Stimulated activated CD4-positive, alpha-beta T cell treated with anti-CD3 and anti-CD28 coated beads, Interleukin-2, amount 100 ng/mL, for 48 hours (primary cell): ENCODE data around the gene FRMD4A.

Experiments
- DNase-seq, 2 donors: peaks; one replicate each; pipeline ENCODE4 v3.0.0-alpha.2; 2020

FRMD4A gene

GRCh38 chr10:14004536-14004935, 326.2 kb downstream of the FRMD4A start:
- no peak for DNase-seq

GRCh38 chr10:14003517-14004184, 327.1 kb downstream of the FRMD4A start:
- no peak for DNase-seq

DNA sequence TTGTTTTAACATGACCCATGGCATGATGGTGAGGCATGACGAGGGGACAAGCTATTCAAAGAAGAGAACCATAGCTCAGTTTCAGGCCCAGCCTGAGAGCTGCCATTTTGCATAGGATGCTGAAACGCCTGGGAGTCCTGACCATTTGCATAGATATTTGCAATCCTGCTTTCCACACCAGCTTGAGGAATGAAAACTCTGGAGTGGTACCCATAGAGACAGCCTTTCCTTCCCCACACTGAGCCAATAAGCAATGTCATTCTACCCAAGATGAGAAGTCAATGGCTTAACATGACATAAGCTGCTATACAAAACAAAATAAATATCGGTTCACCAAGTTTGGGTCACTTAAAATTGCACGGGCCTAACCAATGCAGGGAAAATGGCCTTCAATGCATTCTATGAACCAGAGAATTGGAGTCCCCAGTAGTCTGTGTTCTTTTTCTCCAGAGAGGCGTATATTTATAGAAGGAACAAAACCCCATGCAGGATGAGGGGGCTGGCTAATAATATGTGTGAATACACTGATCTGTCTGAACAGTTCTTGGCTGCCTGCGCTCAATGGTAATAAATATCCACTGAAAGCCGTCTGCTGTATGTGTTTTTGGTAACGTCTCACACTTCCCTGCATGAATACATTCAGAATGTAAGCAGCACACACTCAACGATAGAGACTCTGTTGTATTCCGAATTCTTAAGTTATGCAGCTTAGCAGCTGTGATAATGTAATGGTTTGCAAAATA, 329.3 kb downstream of the FRMD4A start:
- no peak for DNase-seq

DNA sequence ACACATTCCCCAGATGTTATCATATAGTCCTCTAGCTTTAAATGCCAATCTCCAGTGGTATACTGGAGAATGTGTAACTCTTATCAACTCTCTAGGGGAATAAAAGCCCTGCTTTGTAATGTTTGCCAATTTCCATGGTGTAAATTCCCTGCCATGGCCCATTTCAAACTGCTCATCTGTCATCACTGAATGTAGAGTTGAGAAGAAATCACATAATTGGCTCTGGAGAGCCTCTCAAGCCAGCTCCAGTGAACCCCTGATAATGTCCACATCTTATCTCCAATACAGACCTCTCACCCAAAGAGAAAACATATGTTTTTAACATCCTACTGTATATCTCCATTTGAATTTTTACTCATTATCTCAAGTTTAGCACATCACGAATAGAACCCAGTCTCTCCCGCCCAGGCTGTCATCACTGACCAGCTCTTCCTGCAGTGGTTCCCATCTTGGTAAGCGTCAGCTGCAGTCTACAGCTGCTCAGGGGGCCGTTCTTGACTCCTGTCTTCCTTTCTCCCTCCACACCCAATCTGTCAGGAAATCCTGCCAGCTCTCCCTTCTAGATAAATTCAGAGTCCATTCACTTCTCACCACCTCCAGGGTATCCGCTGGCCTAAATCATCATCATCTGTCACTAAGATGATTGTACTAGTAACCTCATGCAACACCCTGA, 332.4 kb downstream of the FRMD4A start:
- DNase-seq: no peak

DNA sequence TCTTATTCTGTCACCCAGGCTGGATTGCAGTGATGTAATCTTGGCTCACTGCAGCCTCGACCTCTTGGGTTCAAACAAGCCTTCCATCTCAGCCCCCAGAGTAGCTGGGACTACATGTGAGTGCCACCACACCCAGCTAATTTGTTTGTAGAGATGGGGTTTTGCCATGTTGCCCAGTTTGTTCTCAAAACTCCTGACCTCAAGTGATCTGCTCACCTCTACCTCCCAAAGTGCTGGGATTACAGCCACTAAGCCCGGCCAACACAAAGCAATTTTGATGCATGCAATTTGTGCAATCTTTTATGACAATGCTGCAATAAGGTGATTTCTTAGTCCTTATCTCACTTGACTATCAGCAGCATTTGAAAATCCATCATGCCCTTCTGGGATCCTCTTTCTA, 333.1 kb downstream of the FRMD4A start:
- no peak for DNase-seq

- no peak for DNase-seq
These were observed 335.8 kb downstream of the FRMD4A start for GRCh38 chr10:13994932-13995331.

GRCh38 chr10:13993673-13994089, 337.0 kb downstream of the FRMD4A start:
- no peak for DNase-seq

- DNase-seq: no peak
These were observed 337.6 kb downstream of the FRMD4A start for GRCh38 chr10:13993169-13993568.

DNA sequence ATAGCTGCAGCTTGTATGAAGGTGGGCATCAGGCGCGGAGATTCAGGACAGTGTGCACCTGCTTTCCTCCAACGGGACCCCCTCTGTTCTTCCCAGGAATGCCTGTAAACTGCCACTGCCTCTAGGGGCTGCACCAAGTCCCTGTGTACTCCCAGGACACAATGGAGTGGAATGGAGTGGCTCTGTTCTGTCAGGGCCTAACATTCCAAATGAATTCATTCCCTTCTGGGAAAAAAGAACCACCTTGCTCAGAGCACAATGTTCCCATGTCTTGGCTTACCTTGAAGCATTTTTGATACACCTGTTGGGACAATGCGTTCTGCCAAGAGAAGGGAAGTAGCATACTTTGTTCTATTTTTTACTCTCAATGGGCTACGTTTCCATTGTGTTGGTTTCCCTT, 339.4 kb downstream of the FRMD4A start:
- no peak for DNase-seq

DNA sequence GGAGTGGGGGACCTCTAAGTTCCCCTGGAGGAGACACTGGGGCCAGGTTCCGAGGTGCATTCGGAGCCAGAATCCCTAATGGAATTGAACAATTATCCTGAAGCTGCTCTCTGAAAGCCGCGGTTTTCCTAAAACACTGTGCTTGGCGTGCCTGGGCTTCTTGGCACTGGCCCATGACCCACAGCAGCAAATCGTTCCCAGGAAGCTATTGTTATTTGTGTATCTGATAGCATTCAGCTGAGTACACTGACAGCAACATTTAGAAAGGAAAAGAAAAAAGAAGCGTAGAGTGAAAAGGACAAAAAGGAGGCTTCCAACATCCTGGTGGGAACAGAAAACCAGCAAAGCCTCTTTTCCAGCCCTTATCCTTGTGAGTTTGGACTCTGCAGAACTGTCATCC, 339.8 kb downstream of the FRMD4A start:
- no peak for DNase-seq

- DNase-seq: no peak
These were observed 340.3 kb downstream of the FRMD4A start for GRCh38 chr10:13990392-13990805.

- no peak for DNase-seq
These were observed 341.1 kb downstream of the FRMD4A start for GRCh38 chr10:13989616-13990015.

GRCh38 chr10:13987446-13987845, 343.3 kb downstream of the FRMD4A start:
- DNase-seq: no peak

GRCh38 chr10:13984647-13985155, 346.0 kb downstream of the FRMD4A start:
- no peak for DNase-seq

GRCh38 chr10:13983035-13983434, 347.7 kb downstream of the FRMD4A start:
- no peak for DNase-seq

DNA sequence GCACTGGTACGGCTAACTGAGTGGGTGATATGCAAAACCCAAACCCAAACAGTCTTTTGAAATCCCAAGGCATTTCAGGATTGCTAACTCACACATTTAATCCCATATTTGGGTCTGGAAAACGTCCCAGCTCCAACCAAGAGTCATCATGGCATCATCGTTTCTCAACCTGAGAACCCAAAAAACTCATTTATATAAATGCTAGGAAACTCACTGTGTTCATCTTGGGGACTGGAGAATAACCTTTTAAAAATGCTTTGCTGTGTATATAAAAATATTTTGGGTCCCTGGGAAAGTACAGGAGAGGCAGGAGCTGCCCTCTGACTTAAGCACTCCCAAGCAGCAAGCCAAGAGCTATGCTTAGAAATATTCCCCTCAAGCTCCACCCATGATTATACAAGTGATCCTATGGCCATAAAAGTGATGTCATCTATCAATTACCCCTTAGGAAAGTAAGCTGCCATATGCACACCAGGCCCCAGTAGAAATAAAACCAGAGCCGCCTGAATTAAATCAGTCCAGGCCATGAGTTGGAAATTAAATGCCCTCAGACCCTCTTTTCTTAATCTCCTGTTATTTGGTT, 352.1 kb downstream of the FRMD4A start:
- no peak for DNase-seq

DNA sequence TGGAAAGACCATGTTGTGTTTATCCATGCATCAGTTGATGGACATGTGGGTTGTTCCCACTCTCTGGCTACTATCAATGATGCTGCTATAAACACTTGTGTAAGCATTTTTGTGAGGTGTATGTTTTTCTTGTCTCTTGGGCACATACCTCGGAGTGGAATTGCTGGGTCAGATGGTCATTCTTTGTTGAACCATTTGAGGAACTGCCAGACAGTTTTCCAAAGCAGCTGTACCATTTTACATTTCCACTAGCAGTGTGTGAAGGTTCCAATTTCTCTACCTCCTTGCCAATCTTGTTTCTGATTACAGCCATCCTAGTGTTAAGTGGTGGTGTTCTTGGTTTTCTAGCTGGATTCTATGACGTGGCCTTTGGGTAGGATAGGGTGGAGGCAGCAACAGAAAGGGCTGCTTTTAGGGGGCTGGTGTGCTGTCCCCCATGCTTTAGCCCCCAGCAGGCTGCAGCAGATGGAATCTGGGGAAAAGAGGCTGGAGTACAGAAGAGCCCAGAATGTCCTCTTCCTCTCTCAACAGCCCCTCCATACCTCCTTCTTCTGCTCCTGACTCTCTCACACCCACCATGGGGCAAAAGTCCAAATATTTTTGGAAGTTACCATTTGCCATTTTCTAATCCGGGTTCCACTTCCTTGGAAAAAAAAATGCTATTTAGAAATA, 352.7 kb downstream of the FRMD4A start:
- DNase-seq: no peak

DNA sequence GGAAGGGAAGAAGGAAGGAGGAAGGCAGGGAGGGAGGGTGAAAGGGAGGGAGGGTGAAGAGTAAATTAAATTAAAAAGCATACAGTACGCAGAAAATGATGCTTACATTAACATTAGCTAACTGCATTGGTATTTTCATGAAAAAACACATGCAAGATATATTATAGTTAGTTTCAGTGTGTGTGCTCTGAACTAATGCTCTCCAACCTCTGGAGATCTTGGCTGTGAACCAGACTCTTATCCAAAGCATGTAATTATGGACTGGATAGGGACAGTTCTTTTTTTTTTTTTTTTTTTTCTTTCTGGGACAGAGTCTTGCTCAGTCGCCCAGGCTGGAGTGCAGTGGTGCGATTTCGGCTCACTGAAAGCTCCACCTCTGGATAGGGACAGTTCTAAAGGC, 357.0 kb downstream of the FRMD4A start:
- no peak for DNase-seq

DNA sequence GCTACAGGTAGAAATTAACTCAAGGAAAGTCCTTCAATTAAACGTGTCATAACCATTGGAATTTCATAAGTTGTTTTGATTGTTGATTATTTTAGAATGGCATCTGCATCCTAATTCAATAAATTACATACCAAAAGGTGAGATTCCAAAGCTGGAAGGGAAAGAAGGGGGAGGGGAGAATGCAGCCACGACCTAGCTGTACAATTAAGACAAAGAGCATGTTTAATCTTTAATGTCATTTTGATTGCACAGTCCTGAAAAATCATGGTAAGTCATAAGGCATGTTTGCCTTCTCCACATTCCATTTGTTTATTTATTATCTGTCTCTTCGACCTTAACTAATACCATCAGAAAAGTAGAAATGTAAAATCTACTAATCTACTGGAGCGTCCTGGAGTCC, 358.1 kb downstream of the FRMD4A start:
- no peak for DNase-seq

- no peak for DNase-seq
These were observed 358.9 kb downstream of the FRMD4A start for GRCh38 chr10:13971601-13972475.

DNA sequence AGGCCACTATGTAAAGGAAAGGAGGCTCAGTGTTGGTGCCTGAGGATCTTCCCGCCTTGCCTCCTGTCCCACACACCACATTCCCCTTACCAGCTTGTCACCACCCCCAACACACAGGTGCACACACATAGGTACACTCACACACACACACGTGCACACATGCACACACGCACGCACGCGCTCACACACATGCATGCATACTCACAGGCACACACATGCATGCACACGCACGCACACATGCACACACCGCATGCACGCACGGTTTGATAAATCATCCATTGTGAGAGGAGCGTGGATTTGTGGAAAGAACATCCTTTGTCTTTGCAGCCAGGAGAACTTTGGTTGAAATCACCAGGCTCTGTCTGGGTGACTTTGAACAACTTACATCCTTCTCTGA, 359.8 kb downstream of the FRMD4A start:
- no peak for DNase-seq
